ENCODE data around the gene FGA.
A peak's percentile ranks its signal among the peaks of the same experiment; 100 is the strongest.

The FGA gene

DNA sequence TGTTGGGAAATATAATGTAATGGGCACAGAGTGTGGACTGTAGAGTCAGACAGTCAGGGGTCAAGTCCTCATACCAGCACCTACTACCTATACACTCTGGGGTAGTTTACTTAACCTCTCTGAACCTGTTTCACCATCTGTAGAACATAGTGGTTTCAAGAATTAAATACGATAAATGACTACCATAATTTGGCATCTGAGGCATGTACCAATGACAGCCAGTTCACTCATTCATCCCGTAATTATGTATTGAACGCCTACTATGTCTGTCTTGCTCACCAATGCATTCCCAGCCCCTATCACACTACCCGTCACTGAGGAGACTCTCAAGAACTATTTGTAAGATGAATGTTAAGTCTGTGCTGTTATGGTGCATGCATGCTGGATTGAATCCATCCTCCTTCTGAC lies 29.7 kb downstream of the FGA start:
- in situ Hi-C loops (cut with MboI; ENCODE audit: low sequenced_read_pairs) = loop anchor here (25.0 kb wide), 1 partner anchor 801 kb away; no protein-coding TSS in a partner anchor
- H3K9me3 ChIP-seq = no peaks in the 10 kb centered on the region
- H3K36me3 ChIP-seq (replicated peaks) = no peaks in the 10 kb centered on the region

DNA sequence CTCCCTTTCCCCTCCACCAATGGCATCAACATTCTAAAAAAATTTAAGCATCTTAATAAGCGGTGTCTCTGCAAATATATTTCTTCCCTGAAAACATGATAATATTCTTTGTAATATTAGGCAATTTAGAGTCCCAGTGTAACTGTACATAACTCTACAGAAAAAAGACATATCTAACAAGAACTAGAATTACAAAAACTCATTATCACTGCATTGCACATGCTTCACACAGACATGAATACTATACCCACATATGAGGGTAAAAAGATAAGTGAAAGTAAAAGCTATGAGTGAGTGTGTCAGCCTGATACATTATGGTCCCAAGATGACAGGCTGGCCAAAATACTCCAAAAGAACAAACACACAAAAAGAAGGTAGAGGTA lies 30.1 kb downstream of the FGA start:
- in situ Hi-C loops (cut with MboI; ENCODE audit: low sequenced_read_pairs) = loop anchor here (25.0 kb wide), 1 partner anchor 802 kb away; no protein-coding TSS in a partner anchor
- no peaks in the 10 kb centered on the region for H3K9me3 ChIP-seq
- no peak overlapping the region for H3K4me3 ChIP-seq
- H3K4me1 ChIP-seq = no peaks in the 10 kb centered on the region
- DNase-seq (ENCODE audit: low spot score in 2 of 2) = no peak
- peaks cover 11% of the 10 kb centered on the region for H3K27me3 ChIP-seq (ENCODE audit: low read depth)
- no peaks in the 10 kb centered on the region for H3K36me3 ChIP-seq (replicated peaks)

More for the DNA sequence above, 29.7 kb downstream of the FGA start:
- Histone ChIP-seq H3K4me3 (no peak overlapping the region), H3K27me3 (ENCODE audit: low read depth) (peaks cover 11% of the 10 kb centered on the region), H3K4me1 (no peaks in the 10 kb centered on the region)
- no peak for DNase-seq (ENCODE audit: low spot score in 2 of 2)

DNA sequence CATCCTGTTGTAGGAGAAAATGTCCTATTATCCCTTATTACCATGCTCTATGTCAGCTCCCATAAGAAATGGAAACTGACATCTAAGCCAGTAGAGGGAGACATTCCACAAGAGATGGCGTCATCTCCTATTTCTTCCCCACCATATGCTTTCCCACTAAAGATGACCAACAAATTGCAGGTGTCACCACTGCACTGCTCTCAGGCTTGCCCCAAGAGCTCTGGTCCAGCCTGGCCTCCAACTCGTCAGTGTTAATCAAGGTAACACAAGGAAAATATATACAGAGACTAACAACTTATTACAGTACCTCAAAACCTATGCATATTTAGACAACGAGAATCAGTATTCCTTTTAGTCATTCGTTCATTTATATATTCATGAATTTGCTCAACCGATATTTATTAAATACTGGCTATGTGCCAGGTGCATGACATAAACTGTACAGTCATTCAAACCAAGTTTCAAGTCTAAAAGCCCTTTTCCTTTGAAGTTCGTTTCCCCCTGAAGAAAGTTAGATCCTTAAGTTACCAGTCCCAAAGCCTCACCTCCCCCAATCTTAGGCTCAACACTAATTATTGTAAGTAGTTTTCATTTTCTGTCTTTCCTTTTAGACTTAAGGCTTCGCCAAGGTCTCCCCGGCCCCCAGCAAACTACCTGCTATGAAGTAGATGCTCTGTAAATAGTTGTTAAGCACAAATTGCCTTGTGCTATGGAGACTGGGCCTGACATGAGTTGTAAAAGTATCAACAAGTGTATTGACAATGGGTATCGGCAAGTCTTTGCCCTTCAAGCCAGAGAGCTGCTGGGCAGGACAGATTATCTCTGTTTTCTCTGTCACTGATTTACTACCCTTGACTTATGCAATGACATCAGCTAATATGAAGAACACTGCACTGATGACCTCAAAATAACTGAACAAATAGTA lies 30.8 kb downstream of the FGA start:
- Histone ChIP-seq H3K27me3 (ENCODE audit: low read depth) (peaks cover 11% of the 10 kb centered on the region), H3K36me3 (replicated peaks) (no peaks in the 10 kb centered on the region), H3K4me1 (no peaks in the 10 kb centered on the region), H3K4me3 (no peak overlapping the region), H3K9me3 (no peaks in the 10 kb centered on the region)
- peak; percentile 10 to 49 for DNase-seq (ENCODE audit: low spot score in 2 of 2)
- in situ Hi-C loops (cut with MboI; ENCODE audit: low sequenced_read_pairs) = loop anchor here (5.0 to 25.0 kb wide), 2 partner anchors 58 to 803 kb away; no protein-coding TSS in a partner anchor

DNA sequence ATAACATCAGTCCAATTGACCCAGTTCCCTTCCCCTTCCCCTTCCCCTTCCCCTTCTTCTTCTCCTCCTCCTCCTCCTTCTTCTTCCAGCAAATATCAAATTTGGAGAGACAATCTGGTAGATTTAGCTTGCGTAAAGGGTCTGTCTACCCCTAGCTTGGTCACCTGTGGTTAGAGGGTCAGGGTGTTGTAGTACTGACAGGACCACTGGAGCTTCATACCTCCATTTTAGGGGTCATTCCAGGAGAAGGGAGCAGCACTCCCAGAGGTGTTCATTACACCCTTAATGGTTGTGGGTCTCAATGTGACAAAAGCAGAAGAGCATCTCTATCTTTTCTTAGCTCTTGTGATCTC lies 31.4 kb downstream of the FGA start:
- Histone ChIP-seq H3K27me3 (ENCODE audit: low read depth) (peaks cover 11% of the 10 kb centered on the region), H3K4me3 (no peak overlapping the region), H3K4me1 (no peaks in the 10 kb centered on the region), H3K36me3 (replicated peaks) (no peaks in the 10 kb centered on the region), H3K9me3 (no peaks in the 10 kb centered on the region)
- in situ Hi-C loops (cut with MboI; ENCODE audit: low sequenced_read_pairs) = loop anchor here (5.0 to 25.0 kb wide), 2 partner anchors 58 to 803 kb away; no protein-coding TSS in a partner anchor
- no peak for DNase-seq (ENCODE audit: low spot score in 2 of 2)

DNA sequence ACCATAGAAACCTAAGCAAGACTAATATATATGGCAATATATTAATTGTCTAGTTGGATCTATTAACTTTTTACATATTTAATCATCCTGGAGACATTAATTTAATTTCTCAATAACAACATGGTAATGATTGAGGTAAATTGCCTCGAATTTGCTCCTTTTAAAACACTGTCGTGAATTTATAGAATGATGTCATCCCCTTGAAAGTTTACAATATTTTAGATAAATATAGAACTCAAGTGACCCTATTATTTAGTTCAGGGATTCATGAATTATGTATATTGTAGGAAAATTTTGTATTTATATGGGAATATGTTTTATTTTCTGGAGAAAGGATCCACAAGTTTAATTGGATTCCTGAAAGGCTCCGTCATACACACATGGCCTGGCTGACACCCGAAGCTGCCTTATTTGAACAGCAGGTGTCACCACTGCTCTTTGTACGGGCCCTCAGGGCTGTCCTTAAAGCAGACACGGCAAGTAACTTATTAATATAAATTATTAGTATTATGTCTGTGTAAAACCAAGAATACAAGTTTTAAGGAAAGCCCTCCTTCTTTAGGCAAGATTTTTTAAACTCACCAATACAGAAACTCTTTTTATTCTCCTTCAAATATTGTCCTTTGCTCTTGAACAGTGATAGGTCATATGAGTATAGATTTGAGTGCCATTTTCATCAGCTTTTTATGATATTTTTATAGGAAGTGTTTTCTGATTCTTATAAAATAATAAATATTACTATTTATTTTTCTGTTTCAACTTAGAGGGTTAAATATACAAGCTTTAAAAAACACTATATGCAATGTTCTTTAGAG lies 38.5 kb downstream of the FGA start:
- H3K27me3 ChIP-seq (ENCODE audit: low read depth) = no peaks in the 10 kb centered on the region
- H3K4me3 ChIP-seq = no peak overlapping the region
- peak; percentile 60 to 76 for DNase-seq (ENCODE audit: low spot score in 2 of 2)
- H3K9me3 ChIP-seq = no peaks in the 10 kb centered on the region
- H3K4me1 ChIP-seq = peaks cover 7% of the 10 kb centered on the region; the same call in 1 of the 2 replicates
- in situ Hi-C loops (cut with MboI; ENCODE audit: low sequenced_read_pairs) = loop anchor here (25.0 kb wide), 1 partner anchor 810 kb away; no protein-coding TSS in a partner anchor
- peaks cover 8% of the 10 kb centered on the region; the same call in 1 of the 2 replicates for H3K36me3 ChIP-seq (replicated peaks)

DNA sequence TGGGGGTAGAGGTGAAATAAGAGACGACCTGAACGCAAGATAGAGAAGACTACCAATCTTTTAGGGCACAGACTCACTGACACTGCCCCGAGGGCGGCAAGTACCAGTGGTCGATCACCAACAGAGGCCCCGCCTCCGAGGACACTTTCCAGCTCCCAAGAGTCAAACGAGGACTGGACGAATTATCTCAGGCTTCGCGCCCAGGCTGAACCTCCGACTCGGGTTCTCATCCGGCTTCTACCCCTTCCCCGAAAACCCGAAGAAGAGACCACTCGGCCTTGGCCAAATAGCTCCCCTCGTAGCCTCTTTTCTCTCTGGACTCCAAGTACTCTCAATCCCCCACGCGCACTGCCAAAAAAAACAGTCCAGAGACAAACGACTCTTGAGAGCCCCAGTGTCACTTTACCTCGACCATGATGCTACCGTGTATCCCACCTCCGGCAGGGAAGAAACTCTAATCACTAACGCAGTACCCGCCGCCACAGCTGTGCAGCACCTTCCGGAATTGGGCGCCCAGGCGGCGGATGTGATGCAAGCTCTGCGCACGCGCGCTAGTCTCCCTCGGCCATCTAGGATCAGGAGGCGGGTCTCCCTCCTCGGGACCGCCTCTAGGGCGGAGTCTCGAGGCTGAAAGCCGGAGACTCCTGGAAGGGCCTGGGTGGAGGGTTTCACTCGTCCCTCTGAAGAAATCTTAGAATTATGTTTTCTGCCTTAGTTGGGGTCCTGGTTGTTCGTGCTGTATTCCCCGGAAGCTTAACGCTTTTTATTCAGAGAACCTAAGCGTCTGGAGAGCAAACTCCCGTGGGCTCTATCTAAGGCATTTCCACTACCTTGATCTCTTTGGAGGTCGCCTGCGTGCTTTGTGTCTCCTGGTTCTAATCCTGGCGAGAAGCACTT lies 40.4 kb downstream of the FGA start, which contains the start of gene PLRG1:
PLRG1 (minus strand) TSS at position 507 of the 897 bp plus-strand sequence; CDS start at position 415, 92 bp downstream.
- peak; percentile 91 to 97 for DNase-seq (ENCODE audit: low spot score in 2 of 2)
- peaks cover 7% of the 10 kb centered on the region; the same call in 1 of the 2 replicates for H3K4me1 ChIP-seq
- peak within 1 kb of the TSS; percentile 78 for H3K4me3 ChIP-seq
- in situ Hi-C loops (cut with MboI; ENCODE audit: low sequenced_read_pairs) = loop anchor here (25.0 kb wide), 1 partner anchor 812 kb away; no protein-coding TSS in a partner anchor
- H3K9me3 ChIP-seq = no peaks in the 10 kb centered on the region
- peaks cover 27% of the 10 kb centered on the region for H3K36me3 ChIP-seq (replicated peaks)
- no peaks in the 10 kb centered on the region for H3K27me3 ChIP-seq (ENCODE audit: low read depth)

DNA sequence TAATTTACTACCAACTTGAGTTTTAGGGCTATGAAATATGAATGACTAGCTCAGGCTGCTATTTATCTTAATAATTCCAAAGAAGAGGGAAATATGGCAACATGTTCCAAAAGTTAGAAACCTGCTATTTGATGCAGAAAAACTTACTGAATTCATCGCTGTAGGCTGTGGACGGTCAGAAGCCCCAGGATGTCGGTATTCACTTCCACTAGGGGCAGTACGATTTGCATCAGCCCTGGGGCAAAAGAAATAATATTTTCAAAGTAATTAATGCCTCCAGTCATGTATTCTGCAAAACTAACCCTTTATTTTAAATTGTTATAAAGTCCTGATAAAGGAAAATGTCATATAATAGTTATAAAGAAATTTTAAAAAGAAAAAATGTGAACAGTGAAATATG lies 44.9 kb downstream of the FGA start:
- H3K4me1 ChIP-seq = peaks cover 6% of the 10 kb centered on the region; the same call in 1 of the 2 replicates
- H3K36me3 ChIP-seq (replicated peaks) = peaks cover 66% of the 10 kb centered on the region
- H3K9me3 ChIP-seq = no peaks in the 10 kb centered on the region
- DNase-seq (ENCODE audit: low spot score in 2 of 2) = no peak
- H3K4me3 ChIP-seq = no peak overlapping the region
- H3K27me3 ChIP-seq (ENCODE audit: low read depth) = no peaks in the 10 kb centered on the region
- in situ Hi-C loops (cut with MboI; ENCODE audit: low sequenced_read_pairs) = no loop called here

DNA sequence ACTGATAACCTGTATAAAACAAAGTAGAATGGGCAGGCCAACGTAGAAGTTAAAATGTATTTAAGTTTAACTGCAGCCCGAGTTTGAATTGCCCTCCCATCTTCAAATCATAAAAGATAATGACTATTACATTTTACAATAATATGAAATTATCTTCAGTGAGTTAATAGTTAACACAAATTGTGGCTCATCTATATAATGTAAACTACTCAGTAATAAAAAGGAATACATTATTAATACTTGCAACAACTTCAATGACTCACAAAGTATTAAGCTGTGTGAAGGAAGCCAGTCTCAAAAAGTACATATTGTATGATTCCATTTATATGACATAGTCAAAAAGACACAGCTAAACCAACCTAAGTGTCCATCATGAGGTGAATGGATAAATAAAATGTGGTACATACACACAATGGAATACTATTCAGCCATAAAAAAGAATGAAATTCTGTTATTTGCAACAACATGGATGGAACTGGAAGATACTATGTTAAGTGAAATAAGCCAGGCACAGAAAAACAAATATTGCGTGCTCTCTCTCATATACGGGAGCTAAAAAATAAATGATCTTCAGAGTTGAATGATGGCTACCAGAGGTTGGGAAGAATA lies 48.2 kb downstream of the FGA start:
- DNase-seq (ENCODE audit: low spot score in 2 of 2) = no peak
- Histone ChIP-seq H3K4me1 (no peaks in the 10 kb centered on the region), H3K4me3 (no peak overlapping the region), H3K27me3 (ENCODE audit: low read depth) (no peaks in the 10 kb centered on the region), H3K36me3 (replicated peaks) (peaks cover 91% of the 10 kb centered on the region), H3K9me3 (no peaks in the 10 kb centered on the region)
- in situ Hi-C loops (cut with MboI; ENCODE audit: low sequenced_read_pairs) = no loop called here

All from HAP-1 (cell line).